HG02852 (cell line): ENCODE measurements around the gene IFITM5.

Experiments used
- ATAC-seq: cut with Tn5 transposase; IDR thresholded peaks from one replicate; pipeline ENCODE4 v1.9.1; 2021; ENCODE audit warnings: mild to moderate bottlenecking, moderate library complexity; ENCODE audit not compliant: unreplicated experiment

IFITM5 gene

GRCh38 chr11:269146-269890 is 30.0 kb downstream of the IFITM5 start:
- ATAC-seq: peak; percentile 75

DNA sequence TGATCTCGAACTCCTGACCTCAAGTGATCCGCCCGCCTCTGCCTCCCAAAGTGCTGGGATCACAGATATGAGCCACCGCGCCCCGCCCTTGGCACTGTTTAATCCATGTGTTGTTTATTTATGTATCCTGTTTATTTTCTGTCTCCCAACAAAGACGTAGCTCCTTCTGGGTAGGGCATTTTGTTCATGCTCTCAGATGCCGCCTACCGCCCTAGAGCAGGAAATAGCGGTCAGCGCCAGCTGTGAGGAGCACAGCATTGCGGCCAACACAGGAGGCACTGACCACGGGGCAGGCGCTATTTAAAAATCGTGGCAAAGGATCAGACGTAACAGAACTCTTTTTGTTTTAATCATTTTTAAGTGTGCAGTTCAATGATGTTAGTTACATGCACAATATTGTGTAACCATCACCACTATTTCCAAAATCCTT is 30.6 kb downstream of the IFITM5 start:
- ATAC-seq: peak; percentile 38

- ATAC-seq: no peak
These were observed 31.8 kb downstream of the IFITM5 start for GRCh38 chr11:267491-267994.

- ATAC-seq: no peak
These were observed 32.5 kb downstream of the IFITM5 start for GRCh38 chr11:266676-267439.

DNA sequence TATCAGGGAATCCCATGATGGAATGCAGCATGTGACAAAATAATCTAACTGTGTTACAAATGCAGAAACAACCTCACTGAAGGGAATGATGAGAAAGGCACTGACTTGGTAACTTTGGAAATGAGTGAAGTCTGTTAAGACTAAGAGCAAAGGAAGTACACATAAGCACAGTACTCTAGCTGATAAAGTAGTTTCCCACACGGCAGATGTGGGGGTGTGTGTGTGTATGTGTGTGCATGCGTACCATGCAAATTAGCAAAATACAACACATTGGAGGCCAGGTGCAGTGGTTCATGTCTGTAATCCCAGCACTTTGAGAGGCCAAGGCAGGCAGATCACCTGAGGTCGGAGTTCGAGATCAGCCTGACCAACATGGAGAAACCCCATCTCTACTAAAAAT is 37.7 kb downstream of the IFITM5 start:
- ATAC-seq: no peak

DNA sequence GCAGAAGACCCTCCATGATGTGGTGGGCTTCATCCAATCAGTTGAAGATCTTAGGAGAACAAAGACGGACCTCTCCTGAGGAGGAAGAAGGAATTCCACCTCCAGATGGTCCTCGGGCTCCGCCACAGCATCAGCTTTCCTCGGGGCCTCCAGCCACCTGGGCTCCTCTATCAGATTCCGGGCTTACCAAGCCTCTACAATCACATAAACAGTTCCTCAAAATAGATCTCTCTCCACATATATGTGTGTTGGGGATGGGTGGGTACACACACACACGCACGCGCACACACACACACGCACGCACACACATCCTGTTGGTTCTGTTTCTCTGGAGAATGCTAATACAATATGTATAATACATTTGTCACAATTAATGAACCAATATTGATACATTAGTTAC is 39.9 kb downstream of the IFITM5 start:
- ATAC-seq: no peak

DNA sequence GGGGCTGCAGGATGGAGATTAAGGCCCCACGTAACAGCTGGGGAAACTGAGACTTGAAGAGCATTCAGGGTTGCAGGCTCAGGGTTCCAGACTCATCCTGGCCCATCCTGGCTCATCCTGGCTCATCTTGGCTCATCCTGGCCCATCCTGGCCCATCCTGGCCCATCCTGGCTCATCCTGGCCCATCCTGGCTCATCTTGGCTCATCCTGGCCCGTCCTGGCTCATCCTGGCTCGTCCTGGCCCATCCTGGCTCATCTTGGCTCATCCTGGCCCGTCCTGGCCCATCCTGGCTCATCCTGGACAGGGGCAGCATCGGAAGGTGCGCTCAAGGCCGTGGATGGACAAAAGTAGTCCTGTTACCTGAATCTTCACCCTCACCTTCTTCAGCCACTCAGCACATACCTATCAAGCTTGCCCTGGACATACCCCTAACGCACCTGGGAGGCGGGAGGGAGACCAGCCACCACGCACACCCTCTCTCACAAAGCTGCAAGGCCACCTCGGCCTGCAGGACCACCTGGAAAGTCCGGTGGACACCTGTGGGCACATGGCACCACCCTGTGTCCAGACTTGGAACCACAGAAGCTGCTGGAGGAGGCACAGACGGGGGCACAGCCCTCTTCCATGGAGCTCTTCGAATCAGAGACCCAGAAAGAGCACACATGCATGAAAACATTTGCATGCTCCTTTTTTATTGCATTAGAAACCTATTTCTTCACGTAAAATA is 41.4 kb downstream of the IFITM5 start:
- ATAC-seq: no peak

GRCh38 chr11:256952-257737 is 42.2 kb downstream of the IFITM5 start:
- no peak for ATAC-seq

- no peak for ATAC-seq
These were observed 43.5 kb downstream of the IFITM5 start for GRCh38 chr11:255816-256215.

- no peak for ATAC-seq
These were observed 44.1 kb downstream of the IFITM5 start for GRCh38 chr11:255176-255575.

GRCh38 chr11:253886-254270 is 45.4 kb downstream of the IFITM5 start:
- no peak for ATAC-seq

DNA sequence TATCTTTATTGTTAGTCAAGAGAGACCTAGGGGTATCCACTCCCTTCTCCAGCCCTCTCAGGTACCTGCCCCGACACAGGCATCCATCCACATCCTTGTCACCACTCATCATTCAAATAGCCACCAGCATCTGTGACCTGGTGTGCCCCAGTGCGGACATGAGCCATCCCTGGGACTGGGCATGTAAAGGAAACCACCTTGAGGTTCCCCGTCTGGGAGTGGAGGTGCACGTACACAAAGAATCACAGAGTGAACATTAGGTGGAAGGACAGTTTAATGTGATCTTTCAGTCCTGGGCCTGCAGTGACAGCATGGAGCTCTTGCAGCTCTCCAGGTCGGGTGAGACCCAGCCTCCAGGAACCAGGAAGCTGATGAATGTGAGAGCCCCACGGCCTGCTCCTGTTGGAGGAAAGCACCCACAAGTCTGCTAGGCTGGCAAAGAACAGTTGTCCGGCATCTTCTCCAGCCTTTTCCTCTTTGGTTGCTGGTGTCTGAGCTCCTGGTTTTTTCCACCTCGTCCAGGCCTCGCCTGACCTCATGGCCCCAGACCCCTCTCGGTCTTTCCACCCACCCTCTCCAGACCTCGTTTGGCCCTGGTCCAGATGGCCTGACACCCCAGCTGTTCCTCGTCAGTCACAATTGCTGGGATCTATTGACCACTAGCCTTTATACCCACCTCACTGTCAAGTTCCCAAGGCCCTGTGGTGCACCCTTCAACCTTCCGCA is 46.0 kb downstream of the IFITM5 start:
- ATAC-seq: no peak

GRCh38 chr11:252666-253065 is 46.7 kb downstream of the IFITM5 start:
- ATAC-seq: no peak

GRCh38 chr11:251550-251949 is 47.8 kb downstream of the IFITM5 start:
- no peak for ATAC-seq

DNA sequence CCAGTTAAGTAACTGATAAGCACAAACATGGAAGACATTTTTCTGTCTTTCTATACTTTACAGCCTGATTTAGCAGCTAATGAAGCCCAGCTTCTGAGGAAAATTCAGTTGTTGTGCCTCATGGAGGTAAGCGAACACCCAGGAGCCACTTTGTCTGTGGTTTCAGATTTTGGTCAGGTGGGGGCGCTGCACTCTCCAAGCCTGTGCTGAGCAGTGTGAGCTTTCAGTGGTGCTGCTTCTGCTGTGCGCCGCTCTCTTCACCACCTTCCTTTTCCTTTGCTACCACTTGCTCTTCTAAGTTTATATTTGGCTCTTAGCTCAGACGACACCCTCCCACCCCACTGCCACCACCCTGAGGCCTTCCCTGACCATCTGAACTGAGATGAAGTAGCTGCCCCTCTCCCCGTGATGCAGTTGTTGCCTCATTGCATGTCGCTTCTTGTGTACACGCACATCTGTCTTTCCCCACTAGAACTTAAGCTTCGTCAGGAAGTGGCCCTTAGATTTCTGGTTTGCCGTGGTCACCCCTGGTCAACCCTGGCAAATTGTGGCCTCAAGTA is 48.5 kb downstream of the IFITM5 start:
- ATAC-seq: no peak

- ATAC-seq: no peak
These were observed 49.1 kb downstream of the IFITM5 start for GRCh38 chr11:250274-250673.

DNA sequence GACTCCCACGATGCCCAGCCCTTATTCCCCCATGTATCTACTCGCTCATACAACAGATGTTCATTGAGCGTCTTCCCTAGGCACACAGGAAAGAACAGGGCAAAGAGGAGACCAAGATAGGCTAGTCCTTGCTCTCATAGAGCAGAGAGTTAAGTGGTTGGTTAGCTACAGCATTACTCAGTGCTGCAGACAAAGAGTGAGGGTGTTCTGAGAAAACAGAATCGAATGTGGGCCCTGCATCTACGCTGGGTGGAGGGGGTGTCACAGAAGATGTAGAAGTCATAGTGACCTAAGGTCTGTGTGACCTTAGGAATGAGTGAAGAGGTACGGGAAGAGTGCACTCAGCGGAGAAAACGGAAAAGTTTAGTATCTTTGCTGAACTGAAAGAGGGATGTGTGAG is 50.3 kb downstream of the IFITM5 start:
- ATAC-seq: no peak
